Pons (tissue), 1 donor: ENCODE measurements around the gene IMMP2L.

ENCODE experiments used
- DNase-seq: peaks from one replicate; pipeline ENCODE4 v3.0.0-alpha.2; 2016; ENCODE audit warnings: low spot score

The IMMP2L gene

GRCh38 chr7:110929480-110930249 lies 632.6 kb downstream of the IMMP2L start:
- DNase-seq = no peak

- no peak for DNase-seq
These were observed 639.4 kb downstream of the IMMP2L start for GRCh38 chr7:110922906-110923305.

GRCh38 chr7:110921595-110922151 lies 640.6 kb downstream of the IMMP2L start:
- no peak for DNase-seq

- no peak for DNase-seq
These were observed 643.2 kb downstream of the IMMP2L start for GRCh38 chr7:110918949-110919548.

GRCh38 chr7:110914263-110914662 lies 648.0 kb downstream of the IMMP2L start:
- DNase-seq = no peak

- DNase-seq = no peak
These were observed 650.7 kb downstream of the IMMP2L start for GRCh38 chr7:110911632-110912031.

GRCh38 chr7:110909117-110909516 lies 653.2 kb downstream of the IMMP2L start:
- DNase-seq = no peak

- DNase-seq = no peak
These were observed 656.3 kb downstream of the IMMP2L start for GRCh38 chr7:110905773-110906566.

- DNase-seq = no peak
These were observed 663.8 kb downstream of the IMMP2L start for GRCh38 chr7:110898516-110898915.

GRCh38 chr7:110897538-110897937 lies 664.8 kb downstream of the IMMP2L start:
- DNase-seq = no peak

- DNase-seq = no peak
These were observed 668.2 kb downstream of the IMMP2L start for GRCh38 chr7:110894111-110894510.

GRCh38 chr7:110891197-110891596 lies 671.1 kb downstream of the IMMP2L start:
- no peak for DNase-seq

GRCh38 chr7:110890101-110890500 lies 672.2 kb downstream of the IMMP2L start:
- no peak for DNase-seq

GRCh38 chr7:110889335-110889734 lies 673.0 kb downstream of the IMMP2L start:
- DNase-seq = no peak

GRCh38 chr7:110888641-110889040 lies 673.7 kb downstream of the IMMP2L start:
- DNase-seq = no peak

- DNase-seq = no peak
These were observed 676.8 kb downstream of the IMMP2L start for GRCh38 chr7:110885474-110885873.

- DNase-seq = no peak
These were observed 680.6 kb downstream of the IMMP2L start for GRCh38 chr7:110881721-110882120.

- DNase-seq = no peak
These were observed 681.3 kb downstream of the IMMP2L start for GRCh38 chr7:110880971-110881370.

GRCh38 chr7:110877016-110877415 lies 685.3 kb downstream of the IMMP2L start:
- DNase-seq = no peak

- DNase-seq = no peak
These were observed 686.9 kb downstream of the IMMP2L start for GRCh38 chr7:110875346-110875745.

GRCh38 chr7:110871856-110872255 lies 690.4 kb downstream of the IMMP2L start:
- no peak for DNase-seq

- DNase-seq = peak; percentile 4
These were observed 691.4 kb downstream of the IMMP2L start for GRCh38 chr7:110870926-110871325.

GRCh38 chr7:110868458-110868857 lies 693.8 kb downstream of the IMMP2L start:
- DNase-seq = no peak
